Activated naive CD4-positive, alpha-beta T cell treated with anti-CD3 and anti-CD28 coated beads, Interleukin-2, amount 10 ng/mL, durations not matched to agents 5 hours and 36 hours (primary cell): ENCODE measurements around the gene ZNF608. TPM values are rescaled to one million over a fixed set of nuclear protein-coding genes. Genes with fewer than 3 reads are reported as not detected.

Experiments
- total RNA-seq, 2 experiments: library from RNA; stranded (reverse); gene quantifications; one replicate each; pipeline ENCODE4 v1.2.3, GENCODE V29; 2021

The ZNF608 gene, protein sequence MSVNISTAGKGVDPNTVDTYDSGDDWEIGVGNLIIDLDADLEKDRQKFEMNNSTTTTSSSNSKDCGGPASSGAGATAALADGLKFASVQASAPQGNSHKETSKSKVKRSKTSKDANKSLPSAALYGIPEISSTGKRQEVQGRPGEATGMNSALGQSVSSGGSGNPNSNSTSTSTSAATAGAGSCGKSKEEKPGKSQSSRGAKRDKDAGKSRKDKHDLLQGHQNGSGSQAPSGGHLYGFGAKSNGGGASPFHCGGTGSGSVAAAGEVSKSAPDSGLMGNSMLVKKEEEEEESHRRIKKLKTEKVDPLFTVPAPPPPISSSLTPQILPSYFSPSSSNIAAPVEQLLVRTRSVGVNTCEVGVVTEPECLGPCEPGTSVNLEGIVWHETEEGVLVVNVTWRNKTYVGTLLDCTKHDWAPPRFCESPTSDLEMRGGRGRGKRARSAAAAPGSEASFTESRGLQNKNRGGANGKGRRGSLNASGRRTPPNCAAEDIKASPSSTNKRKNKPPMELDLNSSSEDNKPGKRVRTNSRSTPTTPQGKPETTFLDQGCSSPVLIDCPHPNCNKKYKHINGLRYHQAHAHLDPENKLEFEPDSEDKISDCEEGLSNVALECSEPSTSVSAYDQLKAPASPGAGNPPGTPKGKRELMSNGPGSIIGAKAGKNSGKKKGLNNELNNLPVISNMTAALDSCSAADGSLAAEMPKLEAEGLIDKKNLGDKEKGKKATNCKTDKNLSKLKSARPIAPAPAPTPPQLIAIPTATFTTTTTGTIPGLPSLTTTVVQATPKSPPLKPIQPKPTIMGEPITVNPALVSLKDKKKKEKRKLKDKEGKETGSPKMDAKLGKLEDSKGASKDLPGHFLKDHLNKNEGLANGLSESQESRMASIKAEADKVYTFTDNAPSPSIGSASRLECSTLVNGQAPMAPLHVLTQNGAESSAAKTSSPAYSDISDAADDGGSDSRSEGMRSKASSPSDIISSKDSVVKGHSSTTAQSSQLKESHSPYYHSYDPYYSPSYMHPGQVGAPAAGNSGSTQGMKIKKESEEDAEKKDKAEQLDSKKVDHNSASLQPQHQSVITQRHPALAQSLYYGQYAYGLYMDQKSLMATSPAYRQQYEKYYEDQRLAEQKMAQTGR (N-terminal part only)
- not detected for total RNA-seq

GRCh38 chr5:124745928-124746915 lies at the start of gene ZNF608:
TSS of gene ZNF608 (minus strand) at chr5:124746639. CDS start at chr5:124744989, 1,650 bp downstream.

